RWPE2 (cell line): ENCODE data around the gene ADH1A.
"Not testable (repeated sequence)": the region's sequence is repeated elsewhere in the genome, so short reads cannot be mapped to it uniquely, and the experiment has no call there.

Experiments
- ATAC-seq: fragments of 200-7000 bp; cut with Tn5 transposase; 3 replicates; pipeline ENCODE4 v1.9.1; 2021; ENCODE audit warnings: low read depth
- DNase-seq: peaks from one replicate; pipeline ENCODE4 v3.0.0-alpha.2; 2020; ENCODE audit warnings: low spot score
- H3K27ac ChIP-seq: fragments of 450-650 bp; 2 replicates; pipeline ENCODE4 v1.5.1; 2017; ENCODE audit warnings: mild to moderate bottlenecking; ENCODE audit not compliant: poor library complexity, severe bottlenecking
- H3K27me3 ChIP-seq: fragments of 250-450 bp; sonication (Bioruptor Pico); 2 replicates; pipeline ENCODE4 v1.5.1; 2021; ENCODE audit warnings: mild to moderate bottlenecking, moderate library complexity; ENCODE audit not compliant: insufficient read depth, poor library complexity, severe bottlenecking
- H3K36me3 ChIP-seq: fragments of 250-450 bp; sonication (Bioruptor Pico); 2 replicates; pipeline ENCODE4 v1.5.1; 2020; ENCODE audit warnings: low read depth, mild to moderate bottlenecking, moderate library complexity
- H3K4me1 ChIP-seq: fragments of 250-450 bp; sonication (Bioruptor Pico); 2 replicates; pipeline ENCODE4 v1.5.1; 2021; ENCODE audit warnings: mild to moderate bottlenecking, moderate library complexity; ENCODE audit not compliant: insufficient read depth, poor library complexity, severe bottlenecking
- H3K4me3 ChIP-seq: fragments of 250-450 bp; sonication (Bioruptor Pico); 2 replicates; pipeline ENCODE4 v1.5.1; 2021; ENCODE audit warnings: mild to moderate bottlenecking, moderate library complexity; ENCODE audit not compliant: severe bottlenecking
- H3K9me3 ChIP-seq: fragments of 250-450 bp; sonication (Bioruptor Pico); 2 replicates; pipeline ENCODE4 v1.5.1; 2021; ENCODE audit warnings: mild to moderate bottlenecking, moderate library complexity; ENCODE audit not compliant: severe bottlenecking
- TF ChIP-seq, protein P1 (sequence below): fragments of 450-650 bp; IDR thresholded peaks from one replicate; pipeline ENCODE4 v1.5.1; 2017; ENCODE audit warnings: mild to moderate bottlenecking, moderate library complexity; ENCODE audit not compliant: poor library complexity, severe bottlenecking

ADH1A gene

DNA sequence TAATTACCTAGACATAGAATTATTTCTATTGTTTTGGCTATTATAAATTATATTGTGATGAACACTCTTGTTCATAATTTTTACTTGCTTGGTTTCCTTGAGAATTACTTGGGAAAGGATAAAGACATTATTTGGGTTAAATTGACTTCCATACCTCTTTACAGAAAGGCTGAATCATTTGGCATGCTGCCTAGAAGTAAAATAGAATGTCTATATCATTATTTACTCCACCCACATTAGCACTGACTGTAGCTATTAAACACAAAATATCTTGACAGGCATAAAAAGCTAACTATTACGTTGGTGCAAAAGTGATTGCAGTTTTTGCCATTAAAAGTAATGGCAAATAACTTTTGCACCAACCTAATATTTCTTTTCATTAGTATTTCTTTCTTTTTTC is 42.1 kb downstream of the ADH1A start:
- Histone ChIP-seq H3K27ac (no peak overlapping the region), H3K4me1 (no peaks in the 10 kb centered on the region), H3K4me3 (no peak overlapping the region), H3K9me3 (peaks cover 2% of the 10 kb centered on the region), H3K36me3 (no peaks in the 10 kb centered on the region), H3K27me3 (no peaks in the 10 kb centered on the region)
- ATAC-seq: peak; percentile 64; the same call in 2 of the 3 replicates
- no peak for DNase-seq
- TF ChIP-seq, protein P1, sequence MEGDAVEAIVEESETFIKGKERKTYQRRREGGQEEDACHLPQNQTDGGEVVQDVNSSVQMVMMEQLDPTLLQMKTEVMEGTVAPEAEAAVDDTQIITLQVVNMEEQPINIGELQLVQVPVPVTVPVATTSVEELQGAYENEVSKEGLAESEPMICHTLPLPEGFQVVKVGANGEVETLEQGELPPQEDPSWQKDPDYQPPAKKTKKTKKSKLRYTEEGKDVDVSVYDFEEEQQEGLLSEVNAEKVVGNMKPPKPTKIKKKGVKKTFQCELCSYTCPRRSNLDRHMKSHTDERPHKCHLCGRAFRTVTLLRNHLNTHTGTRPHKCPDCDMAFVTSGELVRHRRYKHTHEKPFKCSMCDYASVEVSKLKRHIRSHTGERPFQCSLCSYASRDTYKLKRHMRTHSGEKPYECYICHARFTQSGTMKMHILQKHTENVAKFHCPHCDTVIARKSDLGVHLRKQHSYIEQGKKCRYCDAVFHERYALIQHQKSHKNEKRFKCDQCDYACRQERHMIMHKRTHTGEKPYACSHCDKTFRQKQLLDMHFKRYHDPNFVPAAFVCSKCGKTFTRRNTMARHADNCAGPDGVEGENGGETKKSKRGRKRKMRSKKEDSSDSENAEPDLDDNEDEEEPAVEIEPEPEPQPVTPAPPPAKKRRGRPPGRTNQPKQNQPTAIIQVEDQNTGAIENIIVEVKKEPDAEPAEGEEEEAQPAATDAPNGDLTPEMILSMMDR: no peak

DNA sequence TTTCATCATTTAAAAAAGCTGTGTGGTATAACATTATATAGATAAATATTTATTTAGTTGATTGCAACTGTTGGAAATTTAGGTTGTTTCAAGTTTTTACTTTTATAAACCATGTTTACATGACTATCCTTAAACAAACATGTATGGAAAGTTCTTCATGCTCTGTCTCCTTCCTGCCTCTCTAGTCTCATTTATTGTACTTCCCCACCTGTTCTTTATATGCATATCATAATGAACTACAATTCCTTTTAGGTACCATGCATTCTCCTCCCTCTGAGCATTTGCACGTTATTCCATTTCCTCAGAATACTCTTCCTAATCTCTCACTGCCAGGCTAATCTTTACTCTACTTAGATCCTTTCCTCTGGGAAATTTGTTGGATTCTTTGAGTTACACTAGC is 54.8 kb downstream of the ADH1A start:
- DNase-seq (no peak), ATAC-seq (no peak)
- Histone ChIP-seq H3K36me3 (no peaks in the 10 kb centered on the region), H3K9me3 (no peaks in the 10 kb centered on the region), H3K4me1 (no peaks in the 10 kb centered on the region), H3K27me3 (no peaks in the 10 kb centered on the region), H3K4me3 (no peak overlapping the region), H3K27ac (no peak overlapping the region)
- TF ChIP-seq, protein P1: no peak

DNA sequence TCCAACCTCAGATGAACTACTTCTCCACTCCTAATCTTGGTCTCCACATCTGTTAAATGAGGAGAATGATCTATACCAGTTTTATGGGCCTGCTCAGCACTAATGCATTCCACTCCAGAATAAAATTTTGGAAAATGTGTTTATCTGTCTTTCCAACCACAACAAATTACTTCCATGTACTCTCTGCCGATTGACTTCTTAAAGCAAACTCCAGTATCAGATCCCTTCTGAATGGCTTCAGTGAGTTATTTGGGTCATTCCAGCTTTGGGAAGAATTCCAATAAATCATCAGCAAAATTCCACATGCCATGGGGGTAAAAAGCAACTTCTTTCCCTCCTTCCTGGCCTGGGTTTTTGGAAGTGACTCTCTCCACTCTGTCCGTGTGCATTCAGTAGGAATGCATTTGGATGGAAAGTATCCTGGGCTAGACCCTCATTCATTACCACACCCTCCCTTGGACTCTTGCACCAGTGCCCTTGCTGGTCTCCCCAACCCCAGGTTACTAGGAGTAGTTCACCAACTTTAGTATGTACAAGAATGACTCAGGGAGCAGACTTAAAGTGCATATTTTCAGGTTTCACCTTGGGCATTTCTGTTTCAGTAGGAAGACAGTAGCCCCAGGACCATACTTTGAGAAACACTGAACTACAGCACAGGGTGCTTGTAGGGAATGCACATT is 56.3 kb downstream of the ADH1A start:
- TF ChIP-seq, protein P1: no peak
- Histone ChIP-seq H3K27ac (no peak overlapping the region), H3K4me3 (no peak overlapping the region), H3K4me1 (no peaks in the 10 kb centered on the region), H3K27me3 (no peaks in the 10 kb centered on the region), H3K9me3 (no peaks in the 10 kb centered on the region), H3K36me3 (no peaks in the 10 kb centered on the region)
- no peak for DNase-seq
- no peak for ATAC-seq

DNA sequence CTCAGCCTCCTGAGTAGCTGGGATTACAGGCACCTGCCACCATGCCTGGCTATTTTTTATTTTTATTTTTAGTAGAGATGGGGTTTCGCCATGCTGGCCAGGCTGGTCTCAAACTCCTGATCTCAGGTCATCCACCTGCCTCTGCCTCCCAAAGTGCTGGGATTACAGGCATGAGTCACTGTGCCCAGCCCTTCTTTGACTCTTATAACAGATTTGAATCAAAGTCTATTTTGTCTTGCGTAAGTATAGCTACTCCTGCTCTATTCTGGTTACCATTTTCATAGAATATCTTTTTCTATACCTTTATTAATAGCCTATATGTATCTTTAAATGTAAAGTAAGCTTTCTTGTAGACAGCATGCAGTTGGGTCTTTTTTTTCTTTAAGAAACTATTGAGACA is 57.4 kb downstream of the ADH1A start:
- not testable (repeated sequence) for H3K36me3 ChIP-seq, ATAC-seq, H3K27me3 ChIP-seq, DNase-seq, H3K4me1 ChIP-seq, H3K9me3 ChIP-seq, H3K27ac ChIP-seq, H3K4me3 ChIP-seq

DNA sequence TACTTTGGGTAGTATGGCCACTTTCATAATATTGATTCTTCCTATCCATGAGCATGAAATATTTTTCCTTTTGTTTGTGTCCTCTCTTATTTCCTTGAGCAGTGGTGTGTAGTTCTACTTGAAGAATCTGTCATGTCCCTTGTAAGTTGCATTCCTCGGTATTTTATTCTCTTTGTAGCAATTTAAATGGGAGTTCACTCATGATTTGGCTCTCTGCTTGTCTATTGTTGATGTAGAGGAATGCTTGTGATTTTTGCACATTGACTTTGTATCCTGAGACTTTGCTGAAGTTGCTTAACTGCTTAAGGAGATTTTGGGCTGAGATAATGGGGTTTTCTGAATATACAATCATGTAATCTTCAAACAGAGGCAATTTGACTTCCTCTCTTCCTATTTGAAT is 62.1 kb downstream of the ADH1A start:
- H3K27me3 ChIP-seq, H3K4me1 ChIP-seq, ATAC-seq, H3K27ac ChIP-seq, H3K9me3 ChIP-seq, H3K4me3 ChIP-seq, H3K36me3 ChIP-seq, DNase-seq: not testable (repeated sequence)

DNA sequence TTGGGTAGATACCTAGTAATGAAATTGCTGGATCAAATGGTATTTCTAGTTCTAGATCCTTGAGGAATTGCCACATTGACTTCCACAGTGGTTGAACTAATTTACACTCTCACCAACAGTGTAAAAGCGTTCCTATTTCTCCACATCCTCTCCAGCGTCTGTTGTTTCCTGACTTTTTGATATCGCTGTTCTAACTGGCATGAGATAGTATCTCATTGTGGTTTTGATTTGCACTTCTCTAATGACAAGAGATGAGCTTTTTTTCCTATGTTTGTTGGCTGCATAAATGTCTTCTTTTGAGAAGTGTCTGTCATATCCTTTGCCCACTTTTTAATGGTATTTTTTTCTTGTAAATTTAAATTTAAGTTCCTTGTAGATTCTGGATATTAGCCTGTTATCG is 63.1 kb downstream of the ADH1A start:
- DNase-seq, H3K27me3 ChIP-seq, H3K4me1 ChIP-seq, H3K27ac ChIP-seq, ATAC-seq, H3K36me3 ChIP-seq, H3K9me3 ChIP-seq, H3K4me3 ChIP-seq: not testable (repeated sequence)
